ENCODE data around the gene CISTR.

- TF ChIP-seq CTCF (IDR thresholded peaks at IDR 0.05) = no peak
- TF ChIP-seq EZH2 (IDR thresholded peaks at IDR 0.05; ENCODE audit: borderline replicate concordance, insufficient read depth, low read depth, low read length, poor library complexity, severe bottlenecking) = no peak
These were observed 4.7 kb downstream of the CISTR start for GRCh38 chr12:53747095-53747494.

All from B cell (primary cell).